Osteoblast (primary cell): ENCODE results near the gene RGMA. TPM values are rescaled to one million over a fixed set of nuclear protein-coding genes. Genes with fewer than 3 reads are reported as not detected.
"Not testable (repeated sequence)": the region's sequence is repeated elsewhere in the genome, so short reads cannot be mapped to it uniquely, and the experiment has no call there.

ENCODE experiments used
- DNase-seq: peaks from one replicate; pipeline ENCODE4 v3.0.0; 2011; ENCODE audit warnings: low spot score, mixed read lengths; ENCODE audit not compliant: insufficient read length; ENCODE audit errors: missing footprints
- H2AFZ ChIP-seq: 2 replicates; pipeline ENCODE4 v1.6.0; 2011; ENCODE audit warnings: mild to moderate bottlenecking, low read length
- H3K27ac ChIP-seq: 2 replicates; pipeline ENCODE4 v1.5.1; 2011; ENCODE audit warnings: mild to moderate bottlenecking, low read depth, low read length, moderate library complexity
- H3K27me3 ChIP-seq: 2 replicates; pipeline ENCODE4 v1.6.0; 2012; ENCODE audit warnings: mild to moderate bottlenecking, control low read depth, inconsistent platforms, low read length, moderate library complexity; ENCODE audit not compliant: insufficient read depth
- H3K36me3 ChIP-seq: 2 replicates; pipeline ENCODE4 v1.5.1; 2011; ENCODE audit warnings: mild to moderate bottlenecking, low read length, control low read depth, moderate library complexity; ENCODE audit not compliant: insufficient read depth
- H3K4me1 ChIP-seq: 2 replicates; pipeline ENCODE4 v1.5.1; 2011; ENCODE audit warnings: mild to moderate bottlenecking, low read length, control low read depth, moderate library complexity; ENCODE audit not compliant: insufficient read depth
- H3K4me2 ChIP-seq: 2 replicates; pipeline ENCODE4 v1.6.0; 2011; ENCODE audit warnings: mild to moderate bottlenecking, low read length; ENCODE audit not compliant: insufficient read depth
- H3K4me3 ChIP-seq: fragments of 200-600 bp; sonication (generic); 3 replicates; pipeline ENCODE4 v1.5.1; 2012; ENCODE audit warnings: mild to moderate bottlenecking, low read length, inconsistent platforms; ENCODE audit not compliant: insufficient read depth
- H3K79me2 ChIP-seq: 2 replicates; pipeline ENCODE4 v1.6.0; 2012; ENCODE audit warnings: mild to moderate bottlenecking, low read length, control low read depth, inconsistent platforms; ENCODE audit not compliant: insufficient read depth
- H3K9me3 ChIP-seq: 2 replicates; pipeline ENCODE4 v1.5.1; 2011; ENCODE audit warnings: low read depth, low read length, control low read depth
- H4K20me1 ChIP-seq: 2 replicates; pipeline ENCODE4 v1.6.0; 2012; ENCODE audit warnings: mild to moderate bottlenecking, low read length, control low read depth; ENCODE audit not compliant: insufficient read depth
- CTCF ChIP-seq: IDR thresholded peaks from 2 replicates; pipeline ENCODE4 v1.5.1; 2011; ENCODE audit warnings: mild to moderate bottlenecking, low read depth, low read length, moderate library complexity; ENCODE audit errors: extremely low read depth
- total RNA-seq: library from RNA; depleted of rRNA; stranded (reverse); fragments of >200 nt; gene quantifications from 2 replicates; pipeline ENCODE4 v1.2.3, GENCODE V29; 2012

The RGMA gene
- total RNA-seq, 1 donor = 2.5 TPM

- TF ChIP-seq CTCF = no peak
- Histone ChIP-seq H3K4me3 (no peak overlapping the region), H3K27me3 (no peaks in the 10 kb centered on the region), H3K4me1 (peaks cover 3% of the 10 kb centered on the region), H4K20me1 (no peaks in the 10 kb centered on the region), H3K9me3 (no peaks in the 10 kb centered on the region), H3K36me3 (no peaks in the 10 kb centered on the region), H3K27ac (no peak overlapping the region), H3K79me2 (no peaks in the 10 kb centered on the region), H2AFZ (no peak overlapping the region), H3K4me2 (no peak overlapping the region)
- peak; percentile 58 for DNase-seq
Observed at GRCh38 chr15:93035092-93035915, 53.7 kb downstream of the RGMA start.

DNA sequence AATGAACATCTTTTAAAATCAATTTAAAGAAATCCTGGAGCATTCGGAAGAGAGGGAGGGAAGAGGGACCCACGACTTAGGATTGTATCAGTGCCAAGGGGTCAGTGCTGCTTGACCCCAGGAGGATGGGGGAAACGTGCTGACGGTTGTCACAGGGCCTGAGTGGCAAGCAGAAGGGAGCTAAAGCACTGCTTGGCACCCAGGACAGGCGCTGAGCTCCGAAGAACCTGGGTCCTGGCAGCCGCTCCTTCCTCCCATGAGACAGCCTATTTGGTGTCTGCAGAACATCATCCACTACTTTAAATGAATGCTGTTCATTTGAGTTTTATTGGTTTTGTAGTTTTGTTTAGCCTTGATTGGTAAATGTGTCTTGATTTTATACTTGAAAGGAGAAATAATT lies 54.5 kb downstream of the RGMA start:
- TF ChIP-seq CTCF = no peak
- no peak overlapping the region for H3K27ac ChIP-seq
- no peaks in the 10 kb centered on the region for H3K79me2 ChIP-seq
- no peaks in the 10 kb centered on the region for H3K27me3 ChIP-seq
- no peak overlapping the region for H2AFZ ChIP-seq
- no peak for DNase-seq
- no peak overlapping the region for H3K4me3 ChIP-seq
- H3K4me1 ChIP-seq = peaks cover 11% of the 10 kb centered on the region
- H3K36me3 ChIP-seq = no peaks in the 10 kb centered on the region
- H3K4me2 ChIP-seq = no peak overlapping the region
- H4K20me1 ChIP-seq = peaks cover 4% of the 10 kb centered on the region
- no peaks in the 10 kb centered on the region for H3K9me3 ChIP-seq

DNA sequence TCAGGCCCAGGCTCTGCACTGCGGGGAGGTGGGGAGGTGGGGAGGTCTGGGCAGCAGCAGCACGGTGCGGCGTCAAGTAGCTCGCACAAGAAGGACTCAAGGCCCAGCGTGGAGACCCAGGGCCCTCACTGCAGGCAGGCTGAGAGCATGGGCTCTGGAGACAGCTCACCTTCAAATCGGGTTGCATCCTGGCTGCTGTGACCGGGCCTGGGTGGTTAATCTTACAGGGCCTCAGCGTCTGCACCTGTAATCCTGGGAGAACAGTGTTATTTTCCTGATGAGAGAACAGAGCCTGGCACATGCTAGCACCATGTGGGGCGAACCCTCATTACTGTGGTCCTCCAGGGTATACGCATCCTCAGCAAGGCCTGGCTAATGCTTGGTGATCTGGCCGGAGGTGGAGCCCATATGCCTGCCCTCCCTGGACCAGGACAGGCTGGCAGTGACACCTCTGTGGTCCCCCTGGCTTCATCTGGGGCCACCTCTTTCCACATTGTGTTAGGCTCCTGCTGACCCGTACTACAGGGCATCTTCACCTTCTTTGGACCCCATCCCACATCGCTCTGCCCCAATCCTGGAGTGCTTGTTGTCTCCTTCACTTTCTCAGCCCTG lies 55.5 kb downstream of the RGMA start:
- no peaks in the 10 kb centered on the region for H3K79me2 ChIP-seq

DNA sequence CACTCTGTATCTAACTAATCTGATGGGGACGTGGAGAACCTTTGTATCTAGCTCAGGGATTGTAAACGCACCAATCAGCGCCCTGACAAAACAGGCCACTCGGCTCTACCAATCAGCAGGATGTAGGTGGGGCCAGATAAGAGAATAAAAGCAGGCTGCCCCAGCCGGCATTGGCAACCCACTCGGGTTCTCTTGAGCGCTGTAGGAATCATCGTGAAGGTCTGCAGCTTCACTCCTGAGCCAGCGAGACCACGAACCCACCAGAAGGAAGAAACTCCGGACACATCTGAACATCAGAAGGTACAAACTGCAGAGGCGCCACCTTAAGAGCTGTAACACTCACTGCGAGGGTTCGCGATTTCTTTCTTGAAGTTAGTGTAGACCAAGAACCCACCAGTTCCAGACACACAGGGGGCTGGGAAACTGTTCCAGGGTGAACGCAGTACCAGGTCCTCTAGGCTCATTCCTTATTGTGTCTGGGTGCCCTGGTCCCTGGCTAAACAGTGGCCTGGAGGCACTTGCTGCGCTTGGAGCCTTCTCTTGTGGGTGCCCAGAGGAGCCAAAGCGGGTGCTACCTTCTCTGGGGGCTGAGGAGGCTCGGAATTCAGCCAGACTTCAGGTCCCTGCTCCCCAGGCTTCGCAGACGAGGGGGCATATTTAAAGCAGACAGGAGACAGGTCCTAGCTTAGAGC lies 56.4 kb downstream of the RGMA start:
- not testable (repeated sequence) for H2AFZ ChIP-seq, H3K79me2 ChIP-seq, H3K4me3 ChIP-seq, H3K27me3 ChIP-seq, H3K36me3 ChIP-seq, H3K27ac ChIP-seq, H3K4me2 ChIP-seq, H3K9me3 ChIP-seq
- Histone ChIP-seq H3K4me1 (peaks cover 28% of the 10 kb centered on the region), H4K20me1 (peaks cover 17% of the 10 kb centered on the region)
- DNase-seq = peak; percentile 71

More for the DNA sequence above, 55.5 kb downstream of the RGMA start:
- no peaks in the 10 kb centered on the region for H3K9me3 ChIP-seq
- no peaks in the 10 kb centered on the region for H3K27me3 ChIP-seq
- no peak overlapping the region for H3K4me2 ChIP-seq
- no peak overlapping the region for H3K27ac ChIP-seq
- H2AFZ ChIP-seq = no peak overlapping the region
- peaks cover 9% of the 10 kb centered on the region for H4K20me1 ChIP-seq
- no peaks in the 10 kb centered on the region for H3K36me3 ChIP-seq
- no peak overlapping the region for H3K4me3 ChIP-seq
- TF ChIP-seq CTCF = no peak
- no peak for DNase-seq
- peaks cover 19% of the 10 kb centered on the region for H3K4me1 ChIP-seq

DNA sequence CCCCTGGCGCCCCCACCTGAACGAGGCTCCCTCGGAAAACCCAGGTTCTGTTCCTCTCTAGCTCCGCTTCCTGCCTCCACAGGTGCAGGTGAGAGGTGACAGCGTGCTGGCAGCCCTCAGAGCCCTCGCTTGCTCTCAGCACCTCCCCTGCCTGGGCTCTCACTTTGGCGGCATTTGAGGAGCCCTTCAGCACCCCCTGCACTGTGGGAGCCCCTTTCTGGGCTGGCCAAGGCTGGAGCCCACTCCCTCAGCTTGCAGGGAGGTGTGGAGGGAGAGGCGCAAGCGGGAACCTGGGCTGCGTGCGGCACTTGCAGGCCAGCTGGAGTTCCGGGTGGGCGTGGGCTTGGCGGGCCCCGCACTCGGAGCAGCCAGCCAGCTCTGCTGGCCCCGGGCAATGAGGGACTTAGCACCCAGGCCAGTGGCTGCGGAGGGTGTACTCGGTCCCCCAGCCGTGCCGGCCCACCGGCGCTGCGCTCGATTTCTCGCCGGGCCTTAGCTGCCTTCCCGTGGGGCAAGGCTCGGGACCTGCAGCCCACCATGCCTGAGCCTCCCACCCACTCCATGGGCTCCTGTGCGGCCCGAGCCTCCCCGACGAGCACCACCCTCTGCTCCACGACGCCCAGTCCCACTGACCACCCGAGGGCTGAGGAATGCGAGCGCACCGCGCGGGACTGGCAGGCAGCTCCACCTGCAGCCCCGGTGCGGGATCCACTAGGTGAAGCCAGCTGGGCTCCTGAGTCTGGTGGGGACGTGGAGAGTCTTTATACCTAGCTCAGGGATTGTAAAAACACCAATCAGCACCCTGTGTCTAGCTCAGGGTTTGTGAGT lies 57.2 kb downstream of the RGMA start:
- H3K27me3 ChIP-seq, H3K79me2 ChIP-seq, H3K4me2 ChIP-seq, H3K4me3 ChIP-seq, H3K27ac ChIP-seq, DNase-seq, H2AFZ ChIP-seq, H3K9me3 ChIP-seq: not testable (repeated sequence)
- peaks cover 15% of the 10 kb centered on the region for H3K36me3 ChIP-seq
- peaks cover 35% of the 10 kb centered on the region for H3K4me1 ChIP-seq
- peaks cover 26% of the 10 kb centered on the region for H4K20me1 ChIP-seq
